Nephron progenitor cell (in vitro differentiated cells): ENCODE measurements around the gene ZBTB48.

Experiments used
- DNase-seq: peaks from one replicate; pipeline ENCODE4 v3.0.0; 2021
- H3K27ac Mint-ChIP-seq: 2 replicates; pipeline ENCODE4 v1.8.0; 2021; ENCODE audit warnings: mild to moderate bottlenecking, moderate library complexity, mixed read lengths
- H3K27me3 Mint-ChIP-seq: 2 replicates; pipeline ENCODE4 v1.8.0; 2021; ENCODE audit warnings: mild to moderate bottlenecking, low read depth, mixed read lengths; ENCODE audit not compliant: poor library complexity
- H3K36me3 Mint-ChIP-seq: 2 replicates; pipeline ENCODE4 v1.8.0; 2021; ENCODE audit warnings: low read depth, mixed read lengths
- H3K4me1 Mint-ChIP-seq: 2 replicates; pipeline ENCODE4 v1.8.0; 2021; ENCODE audit warnings: mixed read lengths
- H3K4me3 Mint-ChIP-seq: 2 replicates; pipeline ENCODE4 v1.8.0; 2021; ENCODE audit warnings: mild to moderate bottlenecking, moderate library complexity, mixed read lengths
- H3K9me3 Mint-ChIP-seq: 2 replicates; pipeline ENCODE4 v1.8.0; 2021; ENCODE audit warnings: mild to moderate bottlenecking, moderate library complexity, mixed read lengths
- CTCF ChIP-seq: fragments of 200-600 bp; sonication (generic); IDR thresholded peaks from 2 replicates; pipeline ENCODE4 v1.5.0; 2021; ENCODE audit warnings: antibody characterized with exemption

The ZBTB48 gene

GRCh38 chr1:6570100-6570499, 9.7 kb upstream of the ZBTB48 start:
- H3K27me3 Mint-ChIP-seq, result peaks cover 54% of the 10 kb centered on the region
- DNase-seq, result no peak
- peaks cover 8% of the 10 kb centered on the region for H3K9me3 Mint-ChIP-seq
- H3K4me3 Mint-ChIP-seq, result no peak overlapping the region
- H3K36me3 Mint-ChIP-seq, result no peaks in the 10 kb centered on the region
- peaks cover 13% of the 10 kb centered on the region for H3K4me1 Mint-ChIP-seq
- H3K27ac Mint-ChIP-seq, result no peak overlapping the region
- no peak for TF ChIP-seq CTCF

GRCh38 chr1:6570987-6571386, 8.8 kb upstream of the ZBTB48 start:
- peaks cover 8% of the 10 kb centered on the region for H3K9me3 Mint-ChIP-seq
- H3K4me1 Mint-ChIP-seq, result peaks cover 13% of the 10 kb centered on the region
- no peaks in the 10 kb centered on the region for H3K36me3 Mint-ChIP-seq
- TF ChIP-seq CTCF, result no peak
- H3K4me3 Mint-ChIP-seq, result no peak overlapping the region
- no peak for DNase-seq
- peaks cover 54% of the 10 kb centered on the region for H3K27me3 Mint-ChIP-seq
- no peak overlapping the region for H3K27ac Mint-ChIP-seq

- Mint-ChIP-seq H3K36me3 (no peaks in the 10 kb centered on the region), H3K9me3 (peaks cover 8% of the 10 kb centered on the region), H3K4me3 (no peak overlapping the region), H3K27ac (no peak overlapping the region), H3K27me3 (peaks cover 51% of the 10 kb centered on the region), H3K4me1 (peaks cover 13% of the 10 kb centered on the region)
- no peak for DNase-seq
- TF ChIP-seq CTCF, result no peak
Measured at GRCh38 chr1:6572653-6573383, 7.0 kb upstream of the ZBTB48 start.

- Mint-ChIP-seq H3K9me3 (peaks cover 6% of the 10 kb centered on the region), H3K4me1 (peaks cover 19% of the 10 kb centered on the region), H3K27ac (no peak overlapping the region), H3K4me3 (no peak overlapping the region), H3K36me3 (no peaks in the 10 kb centered on the region), H3K27me3 (peaks cover 41% of the 10 kb centered on the region)
- DNase-seq, result no peak
- no peak for TF ChIP-seq CTCF
Measured at GRCh38 chr1:6574025-6574620, 5.7 kb upstream of the ZBTB48 start.

- Mint-ChIP-seq H3K9me3 (peaks cover 4% of the 10 kb centered on the region), H3K4me3 (no peak overlapping the region), H3K27me3 (peaks cover 34% of the 10 kb centered on the region), H3K27ac (no peak overlapping the region), H3K4me1 (peaks cover 26% of the 10 kb centered on the region), H3K36me3 (no peaks in the 10 kb centered on the region)
- no peak for TF ChIP-seq CTCF
- DNase-seq, result no peak
Measured at GRCh38 chr1:6574818-6575217, 5.0 kb upstream of the ZBTB48 start.
